GM18511 (cell line): Measurements from ENCODE around the gene JARID2.

Experiments used
- ATAC-seq: cut with Tn5 transposase; IDR thresholded peaks from one replicate; pipeline ENCODE4 v1.9.1; 2021; ENCODE audit warnings: mild to moderate bottlenecking, moderate library complexity; ENCODE audit not compliant: unreplicated experiment

JARID2 gene

DNA sequence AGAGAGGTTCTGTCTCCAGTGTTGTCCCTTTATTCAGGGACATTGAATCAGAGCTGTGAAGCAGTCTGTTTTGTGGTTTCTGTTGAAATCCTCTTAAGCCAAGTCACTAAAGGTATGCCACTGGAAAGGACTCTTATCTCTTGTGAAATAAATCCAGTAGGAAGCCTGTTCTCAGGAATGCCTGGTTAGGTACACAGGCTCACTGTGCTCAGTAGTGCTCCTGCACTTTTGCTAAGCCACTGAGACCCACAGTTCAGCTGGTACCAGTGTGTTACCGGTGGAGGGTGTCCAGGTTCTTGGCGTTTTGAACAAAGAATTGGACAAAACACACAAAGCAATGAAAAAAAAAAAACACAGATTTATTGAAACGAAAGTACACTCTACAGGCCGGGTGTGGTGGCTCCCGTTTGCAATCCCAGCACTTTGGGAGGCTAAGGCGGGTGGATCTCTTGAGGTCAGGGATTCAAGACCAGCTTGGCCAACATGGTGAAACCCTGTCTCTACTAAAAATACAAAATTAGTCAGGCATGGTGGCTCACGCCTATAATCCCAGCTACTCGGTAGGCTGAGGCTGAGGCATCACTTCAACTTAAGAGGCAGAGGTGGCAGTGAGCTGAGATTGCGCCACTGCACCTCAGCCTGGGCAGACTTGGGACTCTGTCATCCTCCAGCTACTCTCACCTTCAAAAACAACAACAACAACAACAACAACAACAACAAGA is 186.1 kb downstream of the JARID2 start:
- ATAC-seq: no peak

DNA sequence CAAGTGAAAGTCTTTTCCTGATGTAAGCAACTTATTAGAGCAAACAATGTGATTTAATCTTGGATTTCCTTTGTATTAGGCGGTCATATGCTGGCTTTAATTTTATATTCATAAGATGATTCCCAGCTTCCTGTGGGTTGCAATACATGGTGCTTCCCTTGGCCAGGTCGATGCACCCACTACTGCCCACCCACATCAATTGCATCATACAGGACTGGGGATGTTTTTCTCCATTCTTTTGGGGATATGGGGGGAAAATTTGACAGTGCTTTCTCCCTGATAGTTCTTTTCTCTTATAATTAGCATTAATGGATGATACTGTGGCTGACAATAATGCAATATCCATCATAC is 187.6 kb downstream of the JARID2 start:
- ATAC-seq: no peak

DNA sequence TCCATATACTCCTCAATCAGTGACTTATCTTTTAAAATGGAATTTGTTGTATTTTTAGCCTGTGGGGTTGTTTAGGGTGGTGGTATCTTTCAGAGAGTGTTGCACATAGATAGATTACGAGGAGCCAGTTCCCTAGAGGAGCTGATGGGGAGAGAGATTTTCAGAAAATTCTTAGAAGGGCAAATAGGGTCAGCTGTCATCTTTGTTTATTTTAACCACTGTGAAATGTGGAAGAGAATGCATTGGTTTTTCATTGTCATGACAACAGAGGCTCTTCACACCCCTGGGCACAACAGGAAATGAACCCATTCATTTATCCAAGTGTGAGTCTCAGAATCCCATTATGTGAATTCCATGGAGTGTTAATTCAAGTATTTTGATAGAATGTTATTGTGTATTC is 188.4 kb downstream of the JARID2 start:
- no peak for ATAC-seq

DNA sequence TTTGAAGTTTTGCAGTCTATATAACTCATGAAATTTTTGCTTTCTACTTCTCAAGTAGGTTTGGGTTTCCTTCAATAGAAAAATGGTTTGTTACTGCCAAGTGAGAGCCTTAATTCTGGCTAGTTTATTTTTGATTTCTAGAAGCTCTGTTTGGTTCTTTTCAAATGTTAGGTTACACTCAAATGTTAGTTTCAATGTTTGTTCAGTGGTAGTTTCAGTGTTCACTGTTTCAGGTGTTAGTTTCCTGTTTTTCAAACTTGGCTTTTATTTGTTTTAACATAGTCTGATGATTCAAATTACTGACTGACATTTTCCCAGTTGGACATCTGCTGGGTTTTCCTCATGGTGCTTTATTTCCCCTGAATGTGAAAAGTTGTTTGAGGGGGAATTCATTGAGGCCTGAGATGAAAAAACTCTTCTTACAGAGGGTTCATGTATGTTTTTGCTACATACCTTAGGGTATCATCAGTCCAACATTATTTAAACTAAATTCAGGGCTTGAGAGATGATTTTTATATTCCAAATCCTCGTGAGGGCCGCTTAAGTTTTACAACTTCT is 189.0 kb downstream of the JARID2 start:
- ATAC-seq: no peak

DNA sequence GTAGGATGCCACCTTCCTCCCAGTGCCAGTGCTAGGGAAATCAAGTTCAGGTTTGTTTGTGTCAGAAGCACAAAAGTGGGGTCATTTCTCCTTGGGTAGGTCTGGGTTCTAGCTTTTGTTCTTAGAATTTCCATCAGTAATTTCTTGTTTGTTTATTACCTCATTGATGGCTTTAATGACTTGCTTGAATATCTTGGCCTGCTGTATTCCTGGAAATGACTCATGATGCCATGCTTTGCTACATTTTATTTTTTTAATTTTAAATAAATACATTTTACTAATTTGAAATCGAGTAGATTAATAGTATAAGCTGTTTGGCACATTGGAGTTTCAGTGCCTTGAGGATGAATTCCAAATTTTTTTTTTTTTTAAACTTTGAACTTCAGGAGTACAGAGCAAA is 189.6 kb downstream of the JARID2 start:
- no peak for ATAC-seq

DNA sequence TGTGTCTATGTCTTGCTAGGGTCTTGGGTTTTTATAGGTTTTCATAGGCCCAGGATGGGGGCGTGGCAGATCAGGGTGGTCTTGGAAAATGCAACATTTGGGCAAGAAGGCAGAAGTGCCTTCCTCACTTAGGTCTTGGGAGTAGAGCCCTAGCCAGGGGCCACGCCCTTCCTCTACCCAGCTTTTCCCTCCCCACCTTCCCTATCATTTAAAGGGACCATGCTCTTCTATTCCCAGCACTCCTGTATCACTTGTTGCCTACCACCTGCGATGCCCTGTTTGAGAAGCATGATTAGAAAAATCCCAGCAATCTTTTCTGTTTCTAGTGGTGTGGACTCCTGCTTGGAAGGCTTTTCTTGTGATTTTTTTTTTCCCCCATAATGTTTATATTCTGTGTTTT is 190.6 kb downstream of the JARID2 start:
- no peak for ATAC-seq

DNA sequence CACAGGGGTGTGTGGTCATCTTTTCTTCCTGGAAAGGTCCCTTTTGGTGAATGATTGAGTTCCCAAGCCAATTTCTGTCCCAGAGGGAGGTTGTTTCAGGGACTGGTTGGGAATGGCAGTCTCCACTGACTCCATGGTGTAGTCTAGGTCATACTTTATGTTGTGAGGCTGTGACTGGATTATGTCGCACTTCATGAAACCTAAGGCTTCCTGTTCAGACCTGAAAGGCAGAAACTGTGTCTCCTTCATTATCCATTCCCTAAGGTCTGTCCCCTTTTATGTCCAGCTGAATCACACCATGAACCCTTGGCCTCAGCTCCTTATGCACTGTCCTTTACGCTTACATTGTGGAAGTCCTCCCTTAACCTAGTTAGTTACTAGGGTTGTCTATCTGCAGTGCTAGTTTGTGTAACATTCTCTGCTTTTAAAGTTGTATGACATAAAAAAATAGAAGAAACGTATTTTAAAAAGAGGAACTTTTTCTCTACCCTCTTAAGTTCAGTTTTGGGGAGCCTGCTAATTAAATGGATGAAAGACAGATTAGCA is 191.3 kb downstream of the JARID2 start:
- ATAC-seq: no peak

DNA sequence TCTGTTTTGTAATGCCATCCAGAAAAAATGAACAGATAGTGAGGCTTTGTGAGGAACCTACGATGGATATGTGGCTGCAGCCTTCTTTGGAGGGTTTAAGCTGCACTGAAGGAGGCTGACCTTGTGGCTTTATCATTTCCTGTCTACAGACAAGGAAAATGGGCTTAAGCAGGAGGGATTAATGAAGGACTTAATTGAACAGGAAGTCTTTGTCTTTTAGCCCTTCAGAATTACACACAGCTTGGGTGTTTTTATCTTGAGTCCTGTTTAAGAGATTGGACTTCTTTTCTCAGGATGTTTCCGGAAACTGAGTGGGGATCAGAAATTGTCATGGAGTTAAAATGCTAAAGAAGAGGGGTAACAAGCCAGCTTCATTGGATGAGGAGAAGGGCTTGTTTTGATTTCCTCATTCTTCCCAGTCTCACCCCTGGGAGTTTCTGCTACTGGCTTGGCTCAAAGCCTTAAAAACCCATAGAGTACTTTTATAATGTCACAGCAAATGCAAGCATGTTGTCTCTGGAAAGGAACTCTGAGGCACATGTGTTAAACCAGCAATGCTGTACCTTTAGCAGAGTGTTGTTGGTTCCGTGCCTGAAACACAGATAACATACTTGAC is 193.6 kb downstream of the JARID2 start:
- ATAC-seq: no peak

DNA sequence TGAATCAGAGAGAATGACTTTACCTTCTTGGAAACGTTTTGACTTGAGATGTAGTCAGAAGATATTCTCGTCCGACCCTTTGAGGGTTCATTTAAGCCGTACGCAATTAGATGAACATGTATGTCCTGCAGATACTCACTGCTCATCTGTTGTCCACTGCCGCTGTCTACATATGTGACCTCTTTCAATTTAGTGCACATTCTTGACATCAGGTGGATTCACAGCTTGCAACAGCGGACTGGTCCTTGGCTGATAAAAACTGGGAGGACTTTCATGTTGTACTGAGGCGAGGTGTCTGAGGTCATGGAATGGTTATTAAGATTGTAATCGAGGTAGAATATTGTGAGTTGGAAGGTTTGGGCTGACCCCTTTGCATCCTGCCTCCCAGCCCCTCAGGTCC is 194.2 kb downstream of the JARID2 start:
- ATAC-seq: no peak

DNA sequence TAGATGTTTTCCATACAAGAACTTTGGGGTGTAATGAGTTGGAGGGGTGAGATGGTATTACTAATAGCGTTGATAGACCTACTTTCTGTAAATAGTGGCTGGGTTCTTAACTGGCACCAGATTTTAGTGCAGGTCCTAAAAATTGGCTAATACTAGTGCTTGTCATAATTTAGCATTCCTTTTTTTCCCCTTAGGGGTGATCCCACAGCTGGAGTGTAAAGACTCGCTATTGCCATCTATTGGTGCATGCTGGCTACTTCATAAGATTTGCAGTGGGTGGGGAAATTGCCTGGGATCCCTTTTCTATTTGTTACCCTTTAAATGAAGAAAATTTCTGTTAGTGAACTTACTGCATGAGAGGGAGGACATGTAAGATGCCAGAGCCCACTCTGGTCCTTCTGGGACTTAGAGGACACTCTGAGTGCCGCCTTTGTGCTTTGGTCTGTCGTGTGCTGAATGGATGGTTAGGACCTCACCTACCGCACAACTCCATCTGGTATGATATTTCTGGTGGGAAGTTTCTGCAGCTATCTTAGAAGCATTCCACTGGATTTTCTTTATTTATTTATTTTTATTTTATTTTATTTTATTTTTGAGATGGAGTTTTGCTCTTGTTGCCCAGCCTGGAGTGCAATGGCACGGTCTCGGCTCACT is 195.5 kb downstream of the JARID2 start:
- no peak for ATAC-seq

DNA sequence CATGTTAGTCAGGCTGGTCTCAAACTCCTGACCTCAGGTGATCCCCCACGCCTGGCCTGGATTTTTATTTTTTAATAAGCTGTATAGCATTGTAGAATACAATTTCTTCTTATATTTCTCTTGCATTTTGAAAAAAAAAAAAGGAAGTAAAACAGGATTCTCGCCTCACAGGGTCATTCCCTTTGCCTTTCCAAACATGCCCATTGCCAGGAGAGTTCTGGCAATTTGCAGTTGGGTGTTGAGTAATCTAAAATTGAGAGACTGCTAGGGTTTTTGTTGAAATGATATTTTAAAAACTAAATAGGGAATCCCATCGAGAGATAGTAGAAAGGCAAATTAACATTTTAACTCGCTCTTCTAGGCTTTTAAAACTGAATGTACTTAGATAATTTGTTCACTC is 196.1 kb downstream of the JARID2 start:
- no peak for ATAC-seq

DNA sequence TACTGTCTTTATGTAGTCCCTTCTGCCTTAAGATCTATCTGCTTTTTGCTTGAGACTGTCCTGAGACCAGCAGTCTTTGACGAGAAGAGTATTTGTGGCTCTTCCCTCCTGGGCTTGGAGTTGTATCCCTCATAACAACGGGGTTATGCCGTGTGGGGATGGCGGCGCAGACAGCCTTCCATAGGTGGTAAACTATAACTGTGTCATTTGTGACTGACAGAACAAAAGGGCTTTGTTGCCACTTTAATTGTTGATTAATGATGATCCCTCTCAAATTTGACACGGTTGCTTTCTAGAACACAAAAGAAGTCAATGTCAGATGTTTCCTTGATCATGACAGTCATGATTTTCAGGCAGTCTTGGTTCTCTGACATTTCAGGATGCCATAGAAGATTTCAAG is 196.6 kb downstream of the JARID2 start:
- no peak for ATAC-seq

DNA sequence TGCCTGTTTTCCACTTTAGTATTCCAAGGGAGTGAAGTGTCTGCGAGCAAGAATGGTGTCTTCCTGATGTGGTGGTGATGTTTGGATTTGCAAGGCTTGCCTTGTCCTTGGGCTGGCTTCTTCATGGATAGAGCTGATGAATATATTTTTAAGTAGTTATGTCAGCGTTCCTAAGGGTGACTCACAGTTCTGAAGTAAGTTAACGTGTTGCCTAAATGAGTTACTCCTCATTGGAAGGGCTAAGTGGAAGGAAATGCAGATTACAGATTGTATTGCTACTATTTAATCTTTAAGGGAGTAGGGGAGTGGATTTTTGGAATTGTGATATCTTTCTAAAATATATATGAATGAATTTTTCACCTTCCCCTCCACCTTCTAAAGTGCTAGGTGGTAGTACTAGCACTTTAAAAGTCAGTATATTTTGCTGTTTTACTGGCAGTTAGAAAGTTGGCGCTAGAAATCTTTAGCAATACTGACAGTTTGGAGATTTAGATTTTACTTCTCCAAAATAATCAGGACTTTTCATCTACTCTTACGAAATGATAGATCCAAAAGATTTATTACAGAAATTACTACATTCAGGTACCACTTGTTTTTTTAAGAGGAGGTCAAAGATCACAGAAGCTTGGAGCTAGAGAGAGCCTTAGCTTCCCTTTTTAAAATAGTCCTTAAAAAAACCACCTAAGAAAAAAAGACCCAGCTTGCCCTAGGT is 197.4 kb downstream of the JARID2 start:
- ATAC-seq: no peak

DNA sequence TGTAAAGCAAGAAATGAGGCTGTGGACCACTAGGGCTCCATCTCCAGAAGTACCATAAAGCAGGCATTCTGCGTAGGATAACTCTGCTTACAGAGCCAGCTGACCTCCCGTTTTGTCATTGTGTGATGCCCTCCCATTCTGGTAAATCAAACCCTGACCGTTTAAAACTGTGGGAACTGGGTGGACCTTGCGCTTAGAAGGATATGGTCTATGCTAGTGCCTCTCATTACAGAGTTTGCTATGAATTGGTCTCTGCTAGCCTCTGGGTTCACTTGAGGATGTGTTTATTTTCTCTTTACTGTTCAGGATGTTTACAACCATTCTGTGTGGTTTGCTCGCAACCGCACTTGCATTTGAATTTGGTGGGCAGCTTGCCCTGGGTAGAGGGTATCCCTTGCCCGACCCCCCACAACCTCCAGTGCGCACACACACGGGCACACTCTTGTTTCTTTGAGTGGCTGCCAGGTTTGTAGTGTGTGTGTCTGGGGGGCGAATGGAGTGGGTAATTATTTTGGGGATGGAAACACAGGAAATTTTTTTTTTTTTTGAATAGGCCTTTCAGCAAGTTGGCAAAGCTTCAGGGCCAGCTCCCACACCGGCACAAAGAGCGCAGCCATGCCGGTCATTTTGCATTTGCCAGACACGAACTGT is 198.3 kb downstream of the JARID2 start:
- no peak for ATAC-seq

DNA sequence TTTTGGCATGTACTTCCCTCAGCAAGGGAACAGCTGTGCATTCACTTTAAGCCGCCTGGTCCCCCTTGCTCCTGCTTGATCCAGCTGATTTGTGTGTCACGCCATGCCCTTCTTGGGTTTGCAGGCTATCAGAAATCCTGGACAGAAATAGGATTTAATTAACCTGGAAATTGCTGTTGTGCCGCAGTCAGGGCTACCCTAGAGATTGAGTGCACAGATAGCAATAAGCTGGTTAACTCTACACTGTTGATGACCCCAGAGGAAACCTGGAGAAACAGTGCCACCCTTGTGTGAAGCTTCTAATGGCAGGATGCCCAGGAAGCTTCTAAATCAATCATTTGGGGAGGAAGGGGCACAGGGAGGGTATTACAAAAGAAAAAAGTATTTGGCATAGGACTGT is 199.0 kb downstream of the JARID2 start:
- no peak for ATAC-seq

DNA sequence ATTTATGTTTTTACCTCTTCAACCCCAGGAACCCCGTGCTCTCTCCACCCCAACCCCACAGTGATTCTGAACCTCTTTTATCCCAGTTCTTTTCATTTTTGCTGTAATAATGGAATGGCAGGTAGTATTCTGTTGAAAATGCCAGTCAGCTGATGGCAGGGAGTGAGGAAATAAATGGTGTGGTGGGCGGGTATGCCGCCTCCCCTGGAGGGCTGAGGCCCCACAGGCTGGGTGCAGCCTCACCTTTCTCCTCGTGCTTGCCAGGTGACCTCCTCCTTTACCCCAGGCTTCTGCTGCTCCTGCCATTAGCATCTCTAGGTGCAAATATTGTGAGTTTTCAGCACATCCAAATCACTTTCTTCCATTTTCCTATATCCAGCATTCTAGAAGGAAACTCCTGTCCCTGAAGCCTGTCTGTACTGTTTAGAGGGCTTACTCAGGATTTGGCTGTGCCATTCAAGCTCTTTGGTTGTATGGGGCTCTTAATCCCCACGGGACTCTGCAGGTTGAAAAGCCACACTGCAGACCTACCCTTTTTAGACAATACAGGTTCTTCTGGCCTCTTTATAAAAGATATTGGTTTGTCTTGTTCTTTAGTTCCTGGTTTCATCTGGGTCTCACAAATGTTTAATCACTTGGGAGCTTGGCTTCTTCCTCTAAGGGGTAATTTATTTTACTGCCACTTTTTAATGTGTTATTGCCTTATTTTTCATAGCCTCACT is 201.8 kb downstream of the JARID2 start:
- ATAC-seq: no peak

DNA sequence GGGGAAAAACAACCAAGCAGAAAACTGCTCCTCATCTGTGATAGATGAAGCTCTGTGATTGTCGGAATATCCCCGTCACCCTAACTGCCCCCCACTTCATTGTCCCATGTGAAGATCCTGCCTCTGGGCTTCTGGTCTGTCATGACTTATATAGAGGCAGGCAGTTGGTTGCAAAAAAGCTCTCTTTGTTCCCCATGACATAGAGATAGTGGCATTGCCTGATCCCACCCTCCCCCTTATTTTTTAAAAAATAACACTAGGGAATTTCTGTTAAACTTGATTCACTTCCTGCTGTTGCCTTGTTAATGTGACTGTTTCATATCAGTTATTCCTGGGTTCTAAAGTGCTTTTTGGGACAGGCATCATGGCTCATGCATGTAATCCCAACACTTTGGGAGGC is 203.1 kb downstream of the JARID2 start:
- ATAC-seq: no peak

DNA sequence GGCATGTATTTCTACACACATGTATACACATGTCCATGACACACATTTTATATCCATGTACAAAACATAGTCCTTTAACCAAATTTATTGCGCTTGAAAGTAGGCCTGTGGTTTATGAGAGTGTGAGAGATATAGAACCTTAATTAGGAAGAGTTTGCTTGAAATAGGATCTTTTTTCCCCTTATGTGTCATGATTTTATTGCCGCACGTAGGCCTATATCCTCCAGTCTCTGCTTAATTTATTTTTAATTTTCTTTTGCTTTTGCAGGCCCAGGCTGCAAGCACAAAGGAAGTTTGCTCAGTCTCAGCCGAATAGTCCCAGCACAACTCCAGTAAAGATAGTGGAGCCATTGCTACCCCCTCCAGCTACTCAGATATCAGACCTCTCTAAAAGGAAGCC is 205.9 kb downstream of the JARID2 start:
- ATAC-seq: no peak

DNA sequence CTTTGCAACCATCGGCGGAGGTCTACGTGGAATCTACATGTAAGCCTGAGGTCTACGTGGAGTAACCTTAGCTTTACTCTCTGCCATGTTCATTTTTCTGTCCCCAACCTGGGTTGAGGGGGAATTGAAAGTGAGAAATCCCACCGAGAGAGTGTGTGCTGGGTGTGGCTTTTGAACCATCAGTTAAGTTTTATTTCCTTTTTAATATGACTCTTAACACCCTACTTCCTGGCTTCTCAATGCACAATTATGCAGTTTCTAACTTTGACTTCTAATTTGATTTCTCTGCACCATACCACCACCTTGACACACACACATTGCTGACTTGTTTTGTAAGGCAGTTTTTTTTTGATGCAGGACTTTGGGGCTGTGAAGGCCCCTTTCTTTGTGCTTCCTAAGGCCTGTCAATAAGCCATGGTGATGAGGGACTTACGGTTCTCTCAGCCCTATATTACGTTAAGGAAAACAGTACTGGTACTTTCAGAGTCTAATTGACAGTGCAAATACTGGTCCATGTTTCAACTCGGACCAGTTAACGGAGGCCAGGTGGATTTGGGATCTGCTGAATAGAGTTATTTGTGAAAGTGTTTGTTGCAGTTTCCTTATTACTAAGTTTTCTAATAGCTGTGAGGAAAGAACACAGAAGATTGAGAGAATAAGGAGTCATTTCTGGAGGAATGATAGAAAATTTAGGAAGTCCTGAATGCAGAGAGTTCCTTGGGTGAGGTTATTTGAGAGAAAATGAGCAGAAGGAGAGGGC is 206.5 kb downstream of the JARID2 start:
- no peak for ATAC-seq
